Measurements from ENCODE around the gene PMEPA1.

The PMEPA1 gene

GRCh38 chr20:57618764-57619050 is 91.1 kb downstream of the PMEPA1 start (continued):
- no peak for TF ChIP-seq ZNF302 (tag by site-specific recombination; IDR thresholded peaks at IDR 0.05; ENCODE audit: low read depth)
- no peak for TF ChIP-seq KLF8 (tag by site-specific recombination; IDR thresholded peaks at IDR 0.05)
- TF ChIP-seq ZNF580 (tag by site-specific recombination; IDR thresholded peaks at IDR 0.05), result no peak
- no peak for TF ChIP-seq TRIM28 (IDR thresholded peaks at IDR 0.05; ENCODE audit: borderline replicate concordance, low read length)
- TF ChIP-seq SETDB1 (IDR thresholded peaks at IDR 0.05; ENCODE audit: insufficient read length, low read length), result no peak
- no peak for TF ChIP-seq ZNF366 (tag by site-specific recombination; conservative IDR thresholded peaks at IDR 0.05)

GRCh38 chr20:57618091-57618763 is 91.6 kb downstream of the PMEPA1 start:
- H3K4me1 ChIP-seq (ENCODE audit: control insufficient read depth, insufficient read depth, low read length), result peaks cover 3% of the 10 kb centered on the region; the same call in 1 of the 2 replicates
- CTCF ChIA-PET, result interaction anchor here (0.6 to 1.4 kb wide), 3 partner anchors 19 to 469 kb away, joined by 3 to 5 read pairs (median 4); no protein-coding TSS in a partner anchor

GRCh38 chr20:57617079-57617795 is 92.6 kb downstream of the PMEPA1 start:
- TF ChIP-seq ZNF658 (tag by site-specific recombination; IDR thresholded peaks at IDR 0.05) (no peak), EGR2 (tag by site-specific recombination; IDR thresholded peaks at IDR 0.05; ENCODE audit: low read depth) (no peak), ZNF121 (tag by site-specific recombination; IDR thresholded peaks at IDR 0.05) (peak; percentile 77), ZNF521 (tag by site-specific recombination; IDR thresholded peaks at IDR 0.05) (no peak), ZNF791 (tag by site-specific recombination; IDR thresholded peaks at IDR 0.05) (no peak), ZNF571 (tag by site-specific recombination; IDR thresholded peaks at IDR 0.05) (no peak), ZNF670 (tag by site-specific recombination; IDR thresholded peaks at IDR 0.05; ENCODE audit: low read depth) (no peak), GLI2 (tag by site-specific recombination; IDR thresholded peaks at IDR 0.05; ENCODE audit: borderline replicate concordance, low read depth) (no peak), PATZ1 (tag by site-specific recombination; IDR thresholded peaks at IDR 0.05) (no peak)
- H3K36me3 ChIP-seq (ENCODE audit: control insufficient read depth in 2 of 2, insufficient read depth in 1 of 2, low read length in 2 of 2), result no peaks in the 10 kb centered on the region
- H3K4me1 ChIP-seq (ENCODE audit: control insufficient read depth, insufficient read depth, low read length), result peaks cover 3% of the 10 kb centered on the region; the same call in 1 of the 2 replicates
- no peak overlapping the region for H3K4me3 ChIP-seq (ENCODE audit: low read depth, low read length)
- H3K9me3 ChIP-seq (ENCODE audit: control insufficient read depth, insufficient read depth, low read depth, low read length), result no peaks in the 10 kb centered on the region
- H3K27ac ChIP-seq (ENCODE audit: extremely low read depth, low read depth, low read length), result no peak overlapping the region
- ChIA-PET CTCF (interaction anchor here (0.6 to 1.4 kb wide), 2 partner anchors 116 to 470 kb away, joined by 3 to 5 read pairs; no protein-coding TSS in a partner anchor), POLR2A (no interaction called here)

More at GRCh38 chr20:57618091-57618763, 91.6 kb downstream of the PMEPA1 start:
- POLR2A ChIA-PET, result no interaction called here
- TF ChIP-seq ZNF248 (tag by site-specific recombination; IDR thresholded peaks at IDR 0.05) (no peak), BCL6B (tag by site-specific recombination; IDR thresholded peaks at IDR 0.05) (peak; percentile 21; the same call in 1 of the 2 replicates), ZNF654 (tag by site-specific recombination; IDR thresholded peaks at IDR 0.05; ENCODE audit: low read depth) (no peak)
- H3K4me3 ChIP-seq (ENCODE audit: low read depth, low read length), result no peak overlapping the region
- no peaks in the 10 kb centered on the region for H3K36me3 ChIP-seq (ENCODE audit: control insufficient read depth in 2 of 2, insufficient read depth in 1 of 2, low read length in 2 of 2)
- no peaks in the 10 kb centered on the region for H3K9me3 ChIP-seq (ENCODE audit: control insufficient read depth, insufficient read depth, low read depth, low read length)
- no peak overlapping the region for H3K27ac ChIP-seq (ENCODE audit: extremely low read depth, low read depth, low read length)
